Measurements from ENCODE around the gene NSUN6. TPM values are rescaled to one million over a fixed set of nuclear protein-coding genes. Genes with fewer than 3 reads are reported as not detected.
A peak's percentile ranks its signal among the peaks of the same experiment; 100 is the strongest.

The NSUN6 gene
- total and polyA plus RNA-seq, 2 experiments from 2014 or later = 4.1 to 5.4 TPM

- no peaks in the 10 kb centered on the region for H3K27me3 ChIP-seq (replicated peaks; ENCODE audit: insufficient read depth)
- 0 out of 2 replicates have a peak overlapping the region, but pooled peaks have one; percentile 5 for H3K27ac ChIP-seq
- TF ChIP-seq EZH2 (IDR thresholded peaks at IDR 0.05; ENCODE audit: insufficient read depth, poor library complexity, severe bottlenecking) = no peak
- TF ChIP-seq EZH2phosphoT487 (IDR thresholded peaks at IDR 0.05; ENCODE audit: insufficient read depth, low read depth) = no peak
- DNase-seq = peak; percentile 74
- no peak overlapping the region for H3K9ac ChIP-seq
- no peaks in the 10 kb centered on the region for H3K9me2 ChIP-seq (ENCODE audit: insufficient read depth)
- no peaks in the 10 kb centered on the region for H4K20me1 ChIP-seq (ENCODE audit: insufficient read depth)
- no peaks in the 10 kb centered on the region for H3K9me3 ChIP-seq (ENCODE audit: low read depth)
- peak overlapping the region; percentile 1 for H3K4me2 ChIP-seq (ENCODE audit: unreplicated experiment)
- H2AFZ ChIP-seq = no peak overlapping the region
- no peak overlapping the region for H3K4me3 ChIP-seq
- H3K36me3 ChIP-seq (ENCODE audit: low read depth) = no peaks in the 10 kb centered on the region; the same call in 1 of the 2 replicates
- H3F3A ChIP-seq (ENCODE audit: insufficient read depth) = peaks cover 27% of the 10 kb centered on the region
- no peaks in the 10 kb centered on the region for H3K79me2 ChIP-seq (ENCODE audit: insufficient read depth)
- in situ Hi-C loops (cut with MboI) = loop anchor here (25.0 kb wide), 1 partner anchor 1104 kb away; no protein-coding TSS in a partner anchor
- H3K4me1 ChIP-seq (ENCODE audit: insufficient read depth) = peaks cover 34% of the 10 kb centered on the region
- WGBS, 2 experiments (ENCODE audit: low coverage in 1 of 2, low lambda C conversion rate in 2 of 2, missing lambda C conversion rate in 2 of 2) = 13 to 18% methylated on average over 1 of the region's 1 CpG
Observed at GRCh38 chr10:18683427-18683826, 32.0 kb upstream of the NSUN6 start.

DNA sequence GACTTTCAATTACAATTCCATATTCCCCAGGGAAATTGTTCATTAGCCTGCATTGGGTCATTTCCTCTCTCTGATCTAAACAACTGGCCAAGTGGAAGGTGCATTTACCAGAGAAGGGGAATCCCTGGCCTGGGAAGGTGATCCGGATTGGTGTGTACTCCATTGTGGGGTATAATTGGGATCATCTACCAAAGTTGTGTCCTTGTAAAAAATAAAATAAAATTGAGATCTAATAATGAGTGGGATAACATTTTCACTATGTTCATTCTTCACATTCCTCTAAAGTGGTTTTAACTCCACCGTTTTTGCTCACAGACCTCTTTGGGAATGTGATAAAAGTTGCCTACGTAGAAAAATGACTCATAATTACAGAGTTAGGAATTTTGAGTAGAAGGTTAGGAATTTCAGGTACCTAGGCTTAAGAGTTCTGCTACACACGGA lies 30.6 kb upstream of the NSUN6 start:
- no peaks in the 10 kb centered on the region for H4K20me1 ChIP-seq (ENCODE audit: insufficient read depth)
- 55 to 57% methylated on average over 4 of the region's 4 CpGs for WGBS, 2 experiments (ENCODE audit: low coverage in 1 of 2, low lambda C conversion rate in 2 of 2, missing lambda C conversion rate in 2 of 2)
- no peak overlapping the region for H2AFZ ChIP-seq
- H3F3A ChIP-seq (ENCODE audit: insufficient read depth) = peaks cover 27% of the 10 kb centered on the region
- H3K27me3 ChIP-seq (replicated peaks; ENCODE audit: insufficient read depth) = no peaks in the 10 kb centered on the region
- in situ Hi-C loops (cut with MboI) = loop anchor here (25.0 kb wide), 1 partner anchor 1105 kb away; no protein-coding TSS in a partner anchor
- H3K36me3 ChIP-seq (ENCODE audit: low read depth) = peaks cover 3% of the 10 kb centered on the region; the same call in 1 of the 2 replicates
- peak overlapping the region; percentile 30 for H3K27ac ChIP-seq
- no peak overlapping the region for H3K9ac ChIP-seq
- TF ChIP-seq EZH2phosphoT487 (IDR thresholded peaks at IDR 0.05; ENCODE audit: insufficient read depth, low read depth) (no peak), EZH2 (IDR thresholded peaks at IDR 0.05; ENCODE audit: insufficient read depth, poor library complexity, severe bottlenecking) (no peak)
- H3K9me3 ChIP-seq (ENCODE audit: low read depth) = no peaks in the 10 kb centered on the region
- peak overlapping the region; percentile 45 for H3K4me2 ChIP-seq (ENCODE audit: unreplicated experiment)
- H3K4me3 ChIP-seq = no peak overlapping the region
- H3K4me1 ChIP-seq (ENCODE audit: insufficient read depth) = peaks cover 34% of the 10 kb centered on the region
- no peaks in the 10 kb centered on the region for H3K79me2 ChIP-seq (ENCODE audit: insufficient read depth)
- DNase-seq = peak; percentile 50
- H3K9me2 ChIP-seq (ENCODE audit: insufficient read depth) = no peaks in the 10 kb centered on the region

GRCh38 chr10:18681366-18681765 lies 30.0 kb upstream of the NSUN6 start:
- TF ChIP-seq EZH2phosphoT487 (IDR thresholded peaks at IDR 0.05; ENCODE audit: insufficient read depth, low read depth) (no peak), EZH2 (IDR thresholded peaks at IDR 0.05; ENCODE audit: insufficient read depth, poor library complexity, severe bottlenecking) (no peak)
- no peaks in the 10 kb centered on the region for H3K27me3 ChIP-seq (replicated peaks; ENCODE audit: insufficient read depth)
- peaks cover 27% of the 10 kb centered on the region for H3F3A ChIP-seq (ENCODE audit: insufficient read depth)
- H3K36me3 ChIP-seq (ENCODE audit: low read depth) = peaks cover 3% of the 10 kb centered on the region; the same call in 1 of the 2 replicates
- no peak overlapping the region for H2AFZ ChIP-seq
- H3K9me3 ChIP-seq (ENCODE audit: low read depth) = no peaks in the 10 kb centered on the region
- H3K9ac ChIP-seq = no peak overlapping the region
- in situ Hi-C loops (cut with MboI) = loop anchor here (25.0 kb wide), 1 partner anchor 1106 kb away; no protein-coding TSS in a partner anchor
- WGBS, 2 experiments (ENCODE audit: low coverage in 1 of 2, low lambda C conversion rate in 2 of 2, missing lambda C conversion rate in 2 of 2) = 6 to 7% methylated on average over 2 of the region's 2 CpGs
- peak overlapping the region; percentile 30 for H3K27ac ChIP-seq
- no peak overlapping the region for H3K4me3 ChIP-seq
- H3K4me1 ChIP-seq (ENCODE audit: insufficient read depth) = peaks cover 34% of the 10 kb centered on the region
- H3K79me2 ChIP-seq (ENCODE audit: insufficient read depth) = no peaks in the 10 kb centered on the region
- no peaks in the 10 kb centered on the region for H3K9me2 ChIP-seq (ENCODE audit: insufficient read depth)
- peak; percentile 50 for DNase-seq
- no peaks in the 10 kb centered on the region for H4K20me1 ChIP-seq (ENCODE audit: insufficient read depth)
- peak overlapping the region; percentile 45 for H3K4me2 ChIP-seq (ENCODE audit: unreplicated experiment)

- Histone ChIP-seq H3F3A (ENCODE audit: insufficient read depth) (peaks cover 27% of the 10 kb centered on the region), H3K9me2 (ENCODE audit: insufficient read depth) (no peaks in the 10 kb centered on the region), H3K4me2 (ENCODE audit: unreplicated experiment) (no peak overlapping the region), H3K27ac (no peak overlapping the region), H4K20me1 (ENCODE audit: insufficient read depth) (no peaks in the 10 kb centered on the region), H3K79me2 (ENCODE audit: insufficient read depth) (no peaks in the 10 kb centered on the region), H3K9me3 (ENCODE audit: low read depth) (no peaks in the 10 kb centered on the region), H2AFZ (no peak overlapping the region), H3K36me3 (ENCODE audit: low read depth) (peaks cover 10% of the 10 kb centered on the region; the same call in 1 of the 2 replicates), H3K9ac (no peak overlapping the region), H3K4me3 (no peak overlapping the region), H3K4me1 (ENCODE audit: insufficient read depth) (peaks cover 34% of the 10 kb centered on the region), H3K27me3 (replicated peaks; ENCODE audit: insufficient read depth) (no peaks in the 10 kb centered on the region)
- in situ Hi-C loops (cut with MboI) = loop anchor here (25.0 kb wide), 1 partner anchor 1107 kb away; no protein-coding TSS in a partner anchor
- DNase-seq = no peak
- 90 to 95% methylated on average over 3 of the region's 3 CpGs for WGBS, 2 experiments (ENCODE audit: low coverage in 1 of 2, low lambda C conversion rate in 2 of 2, missing lambda C conversion rate in 2 of 2)
- TF ChIP-seq EZH2phosphoT487 (IDR thresholded peaks at IDR 0.05; ENCODE audit: insufficient read depth, low read depth) = no peak
- no peak for TF ChIP-seq EZH2 (IDR thresholded peaks at IDR 0.05; ENCODE audit: insufficient read depth, poor library complexity, severe bottlenecking)
Observed at GRCh38 chr10:18680754-18681153, 29.4 kb upstream of the NSUN6 start.
